Panc1 (cell line): ENCODE measurements around the gene ADAM10.

ENCODE experiments used
- CTCF ChIP-seq: fragments of 450-650 bp; IDR thresholded peaks from 2 replicates; pipeline ENCODE4 v1.5.1; 2017; ENCODE audit warnings: mild to moderate bottlenecking
- REST ChIP-seq, 2 experiments: IDR thresholded peaks; 2 replicates each; pipeline ENCODE4 v1.6.1; 2011 to 2012; ENCODE audit warnings: low read depth in 2 of 2, control low read depth in 1 of 2, low read length in 1 of 2, mild to moderate bottlenecking in 1 of 2, moderate library complexity in 1 of 2; ENCODE audit not compliant: insufficient read depth in 1 of 2
- SIN3A ChIP-seq: IDR thresholded peaks from 2 replicates; pipeline ENCODE4 v1.6.1; 2012; ENCODE audit warnings: low read depth, mild to moderate bottlenecking, low read length, moderate library complexity, borderline replicate concordance; ENCODE audit not compliant: insufficient read depth
- TCF7L2 ChIP-seq: IDR thresholded peaks from 2 replicates; pipeline ENCODE4 v1.6.1; 2011; ENCODE audit warnings: mild to moderate bottlenecking, low read depth, low read length, inconsistent platforms

- TF ChIP-seq CTCF, result no peak
- TF ChIP-seq TCF7L2, result no peak
- TF ChIP-seq REST (IDR thresholded peaks at IDR 0.05; ENCODE audit: insufficient read depth in 1 of 2, low read depth in 2 of 2, low read length in 1 of 2), result no peak
- TF ChIP-seq SIN3A, result no peak
Measured at GRCh38 chr15:58539548-58539947, 210.0 kb downstream of the ADAM10 start.
